GM19043 (cell line): ENCODE data around the gene MT1A.

Source experiments
- ATAC-seq: cut with Tn5 transposase; IDR thresholded peaks from one replicate; pipeline ENCODE4 v1.9.1; 2021; ENCODE audit warnings: low read depth; ENCODE audit not compliant: unreplicated experiment

MT1A gene

DNA sequence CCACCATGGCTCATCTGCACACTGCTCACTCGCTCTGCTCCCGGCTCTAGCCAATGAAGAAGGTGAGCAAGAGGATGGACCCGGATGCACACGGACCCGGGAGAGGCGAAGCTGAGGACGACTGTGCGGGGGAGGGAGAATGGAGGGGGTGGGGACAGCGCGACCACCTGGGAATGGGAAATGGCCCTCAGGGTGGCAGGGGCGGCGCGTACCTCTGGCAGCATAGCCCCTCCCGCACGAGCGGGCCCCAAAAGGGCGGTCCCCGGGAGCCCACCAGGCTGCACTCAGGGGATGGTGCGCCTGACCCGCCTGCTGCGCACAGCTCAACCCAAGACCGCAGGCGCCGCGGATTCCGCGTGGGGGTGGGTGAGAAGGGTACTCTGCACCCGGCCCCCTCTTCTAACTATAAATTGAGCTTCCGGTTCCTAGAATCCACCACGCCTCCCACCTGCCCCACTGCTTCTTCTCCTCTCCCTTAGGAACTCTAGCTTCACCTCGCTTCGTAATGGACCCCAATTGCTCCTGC is 37.3 kb downstream of the MT1A start:
- no peak for ATAC-seq

DNA sequence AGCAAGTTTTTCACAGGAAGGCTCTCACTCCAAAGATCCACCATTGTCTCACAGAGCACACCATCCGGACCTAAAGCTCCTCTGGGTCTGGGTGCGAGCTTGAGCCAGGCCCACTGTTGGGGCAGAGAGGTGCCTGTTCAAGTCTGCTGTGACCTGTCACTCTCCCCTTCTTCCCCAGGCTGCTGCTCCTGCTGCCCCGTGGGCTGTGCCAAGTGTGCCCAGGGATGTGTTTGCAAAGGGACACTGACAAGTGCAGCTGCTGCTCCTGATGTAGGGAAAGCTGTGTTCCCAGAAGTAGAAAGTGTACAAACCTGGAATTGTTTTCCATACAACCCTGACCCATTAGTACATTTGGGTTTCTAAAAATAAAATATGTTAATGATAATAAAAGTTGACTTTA is 39.0 kb downstream of the MT1A start:
- no peak for ATAC-seq

GRCh38 chr16:56679078-56679730 is 40.7 kb downstream of the MT1A start:
- ATAC-seq, result no peak

- ATAC-seq, result no peak
Measured at GRCh38 chr16:56679818-56680217, 41.4 kb downstream of the MT1A start.

GRCh38 chr16:56681939-56682702 is 43.7 kb downstream of the MT1A start, which contains the start of gene MT1X:
Gene MT1X, plus strand, starts transcription at chr16:56682470. Its CDS starts 71 bp downstream, at chr16:56682541.
- ATAC-seq, result peak; percentile 97

DNA sequence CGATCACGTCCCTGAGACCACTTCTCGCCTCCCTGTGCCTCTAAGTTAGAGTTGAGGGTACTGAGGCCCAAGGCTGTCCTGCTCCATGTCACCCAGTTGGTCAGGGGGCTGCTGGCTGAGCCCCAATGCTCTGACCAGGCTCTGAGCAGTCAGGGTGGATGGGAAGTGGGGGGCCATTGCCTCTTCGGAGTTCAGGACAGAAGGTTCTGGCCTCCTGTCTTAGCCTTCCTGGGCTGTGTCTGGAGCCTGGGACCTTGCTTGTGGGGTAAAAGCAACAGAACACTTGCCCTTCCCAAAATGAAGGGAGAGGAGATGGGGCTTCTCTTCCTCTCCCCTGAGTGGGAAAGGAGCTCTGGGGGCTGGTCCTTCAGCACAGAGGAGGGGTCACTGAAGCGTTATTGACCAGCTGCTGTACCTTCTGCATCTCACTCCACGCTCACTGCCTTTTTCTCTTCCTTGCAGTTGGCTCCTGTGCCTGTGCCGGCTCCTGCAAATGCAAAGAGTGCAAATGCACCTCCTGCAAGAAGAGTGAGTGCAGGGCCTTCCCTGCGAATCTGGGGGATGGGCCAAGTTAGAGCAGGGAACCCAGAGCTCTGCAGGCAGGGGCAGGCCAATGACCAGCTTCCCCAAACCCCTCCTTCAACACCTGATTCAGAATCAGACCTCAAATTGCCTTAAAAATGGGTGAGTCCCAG is 44.4 kb downstream of the MT1A start:
- ATAC-seq, result no peak

GRCh38 chr16:56683424-56684172 is 45.1 kb downstream of the MT1A start:
- no peak for ATAC-seq

DNA sequence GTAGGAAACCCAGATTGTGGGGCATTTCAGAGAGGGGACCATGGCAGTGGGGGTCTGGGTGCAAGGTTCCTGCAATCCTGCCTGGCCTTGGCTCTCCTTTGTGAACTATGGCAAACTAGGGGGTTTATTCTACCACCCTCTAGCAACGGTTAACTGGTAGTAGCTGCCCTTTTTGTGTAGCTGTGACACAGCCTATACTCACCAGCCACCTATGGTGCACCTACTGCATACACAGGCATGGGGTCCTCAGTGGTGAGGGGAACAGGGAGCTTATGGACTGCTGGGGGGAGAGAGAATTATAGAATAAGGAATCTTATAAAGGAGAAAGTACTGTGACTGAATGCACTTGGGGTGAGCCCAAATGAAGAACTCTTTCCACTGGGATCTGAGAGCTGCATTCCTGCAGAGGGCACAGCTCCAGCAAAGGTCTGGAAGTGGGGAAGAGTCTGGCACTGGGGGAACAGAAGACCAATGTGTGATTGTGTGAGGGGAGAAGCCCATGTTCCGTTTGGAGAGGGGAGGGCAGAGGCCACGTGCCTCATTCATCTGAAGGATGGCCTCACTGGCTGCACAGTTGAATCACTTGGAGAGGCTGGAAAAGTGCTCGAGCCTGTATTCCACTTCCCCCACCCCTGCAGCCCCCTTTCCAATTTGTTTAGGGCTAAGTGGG is 45.9 kb downstream of the MT1A start:
- ATAC-seq, result no peak

DNA sequence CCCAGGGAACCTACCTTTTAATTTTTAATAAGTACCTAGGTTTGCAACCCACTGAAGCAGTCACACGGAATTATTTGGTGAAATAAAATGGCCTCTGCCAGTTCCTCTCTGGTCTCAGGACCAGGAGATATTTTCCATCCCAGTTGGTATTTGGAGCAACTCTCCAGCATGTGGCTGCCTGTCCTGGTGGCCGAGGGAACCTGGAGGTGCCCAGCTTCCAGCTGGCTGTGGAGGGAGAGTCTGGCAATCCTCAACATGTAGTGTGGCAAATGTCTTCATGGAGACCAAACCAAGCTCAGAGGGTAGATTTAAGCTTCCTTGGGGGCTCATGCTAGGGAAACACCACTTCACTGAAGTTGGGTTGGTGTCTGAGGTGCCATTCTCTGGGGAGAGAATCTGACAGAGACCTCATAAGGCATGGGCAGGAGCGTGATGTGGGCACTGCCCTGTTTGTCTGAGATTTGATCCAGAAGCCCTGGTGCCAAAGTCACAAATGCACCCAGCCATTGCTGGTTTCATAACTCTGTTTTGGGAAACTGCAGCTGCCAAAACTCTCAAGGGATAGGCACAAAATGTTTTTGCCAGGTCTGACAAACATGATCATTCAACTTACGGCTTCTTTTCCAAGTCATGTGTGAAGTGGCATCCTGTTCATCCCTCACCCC is 46.6 kb downstream of the MT1A start:
- no peak for ATAC-seq

DNA sequence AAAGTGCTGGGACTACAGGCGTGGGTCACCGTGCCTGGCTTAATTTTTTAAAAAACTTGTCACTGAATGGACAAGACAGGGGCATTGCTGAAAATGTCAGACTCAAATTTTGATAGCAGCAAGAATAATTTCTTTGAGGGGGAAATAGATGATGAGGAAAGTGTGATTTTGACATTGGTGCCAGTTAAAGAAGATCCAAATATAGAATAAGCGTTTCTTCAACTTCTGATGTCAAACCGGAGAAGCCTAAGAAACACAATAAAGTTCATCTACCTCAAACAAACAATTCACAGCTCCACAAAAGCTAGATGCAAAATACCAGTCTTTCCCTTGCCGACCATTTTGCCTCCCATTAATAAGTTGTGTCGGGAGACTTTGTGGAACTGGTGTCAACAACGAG is 48.3 kb downstream of the MT1A start:
- no peak for ATAC-seq

GRCh38 chr16:56688762-56689161 is 50.3 kb downstream of the MT1A start:
- ATAC-seq, result no peak

DNA sequence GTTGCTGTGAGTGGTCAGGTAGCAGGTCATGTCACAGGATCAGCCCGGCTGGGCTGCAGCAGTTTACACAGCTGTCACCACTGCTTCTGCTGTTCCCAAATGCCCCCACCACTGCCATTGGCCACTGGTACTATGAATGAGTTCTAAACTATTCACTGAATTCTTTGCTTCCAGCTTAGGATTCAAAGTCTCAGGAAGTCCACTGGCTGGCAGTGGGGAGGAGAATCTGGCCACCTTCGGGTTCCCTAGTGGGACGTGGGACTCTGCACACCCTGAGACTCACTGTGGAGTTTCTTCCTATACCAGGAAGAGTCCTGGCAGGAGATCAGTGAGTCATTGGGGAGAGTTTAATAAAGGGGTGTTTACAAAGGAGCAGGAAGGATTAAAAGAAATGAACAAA is 50.7 kb downstream of the MT1A start:
- ATAC-seq, result no peak
